Astrocyte of the spinal cord (primary cell): ENCODE measurements around the gene DMRT1.
"Not testable (repeated sequence)": the region's sequence is repeated elsewhere in the genome, so short reads cannot be mapped to it uniquely, and the experiment has no call there.

ENCODE experiments used
- DNase-seq: peaks from one replicate; pipeline ENCODE4 v3.0.0; 2011; ENCODE audit warnings: low read depth, low spot score
- H3K4me3 ChIP-seq: 2 replicates; pipeline ENCODE4 v1.5.1; 2011; ENCODE audit warnings: low read depth, mild to moderate bottlenecking, low read length, moderate library complexity
- CTCF ChIP-seq: IDR thresholded peaks from 2 replicates; pipeline ENCODE4 v1.5.1; 2012; ENCODE audit warnings: low read depth, mild to moderate bottlenecking, low read length, inconsistent platforms
- in situ Hi-C: cut with HindIII; loops from 2 replicates; pipeline ENCODE4 v1.10.0; 2017; ENCODE audit warnings: low sequenced_read_pairs

Gene DMRT1

GRCh38 chr9:982394-983230 lies 141.1 kb downstream of the DMRT1 start:
- TF ChIP-seq CTCF: no peak
- DNase-seq: no peak
- in situ Hi-C loops: no loop called here
- no peak overlapping the region for H3K4me3 ChIP-seq

GRCh38 chr9:994005-994404 lies 152.5 kb downstream of the DMRT1 start:
- in situ Hi-C loops: no loop called here
- TF ChIP-seq CTCF: no peak
- no peak for DNase-seq
- H3K4me3 ChIP-seq: no peak overlapping the region

- peak; percentile 20 for DNase-seq
- no peak overlapping the region for H3K4me3 ChIP-seq
- in situ Hi-C loops: no loop called here
- TF ChIP-seq CTCF: no peak
Observed at GRCh38 chr9:995192-995591, 153.7 kb downstream of the DMRT1 start.

GRCh38 chr9:995781-996180 lies 154.3 kb downstream of the DMRT1 start:
- TF ChIP-seq CTCF: no peak
- in situ Hi-C loops: no loop called here
- H3K4me3 ChIP-seq: no peak overlapping the region
- DNase-seq: peak; percentile 70

- in situ Hi-C loops, H3K4me3 ChIP-seq, DNase-seq: not testable (repeated sequence)
- TF ChIP-seq CTCF: peak; percentile 30
Observed at GRCh38 chr9:998299-999110, 157.0 kb downstream of the DMRT1 start.

GRCh38 chr9:1001838-1002237 lies 160.3 kb downstream of the DMRT1 start:
- TF ChIP-seq CTCF: no peak
- DNase-seq: no peak
- no peak overlapping the region for H3K4me3 ChIP-seq
- in situ Hi-C loops: no loop called here
